AML-193 (cell line): Measurements from ENCODE around the gene USP14.
"Not testable (repeated sequence)": the region's sequence is repeated elsewhere in the genome, so short reads cannot be mapped to it uniquely, and the experiment has no call there.

ENCODE experiments used
- DNase-seq, 2 experiments: peaks; one replicate each; lab custom pipeline; 2025; lab: John Stamatoyannopoulos, UW

The USP14 gene

DNA sequence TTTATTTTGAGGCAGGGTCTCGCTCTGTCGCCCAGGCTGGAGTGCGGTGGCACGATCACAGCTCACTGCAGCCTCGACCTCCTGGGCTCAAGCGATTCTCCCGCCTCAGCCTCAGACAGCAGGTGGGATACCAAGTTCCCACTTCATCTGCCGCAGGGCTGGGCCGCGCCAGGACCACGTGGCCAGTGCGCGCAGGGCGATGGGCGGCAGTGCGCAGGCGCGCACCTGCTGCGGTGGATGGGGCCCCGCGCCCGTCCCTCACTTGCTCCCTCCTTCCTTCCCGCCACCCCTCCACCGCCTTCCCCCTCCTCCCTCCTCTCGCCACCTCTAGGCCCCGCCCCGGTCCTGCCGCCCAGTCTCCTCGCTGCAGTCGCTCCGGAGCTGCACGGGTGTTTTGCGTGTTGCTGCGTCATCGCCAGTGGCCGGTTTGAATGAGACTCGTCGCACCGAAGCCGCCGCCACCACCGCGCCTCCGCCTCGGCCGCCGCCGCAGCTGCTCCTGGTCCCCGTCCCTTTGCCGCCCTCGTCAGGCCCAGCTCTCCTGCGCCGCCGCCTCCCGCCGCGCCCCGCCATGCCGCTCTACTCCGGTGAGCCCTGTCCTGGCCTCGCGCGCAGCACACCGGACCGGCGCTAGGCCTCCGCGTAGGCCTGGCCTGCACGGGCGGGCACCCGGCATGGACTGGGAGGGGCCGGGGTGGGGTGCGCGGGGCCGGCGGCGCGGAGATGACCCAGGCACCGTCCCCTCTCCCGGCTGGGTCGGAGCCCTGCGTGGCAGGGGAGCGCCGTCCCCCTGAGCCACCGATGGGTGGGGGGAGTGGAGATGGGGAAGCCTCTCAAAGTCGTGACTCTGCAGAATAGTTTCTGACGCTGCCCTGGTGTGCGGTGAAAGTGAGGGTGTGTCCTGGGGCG is at the start of gene USP14:
TSS of gene USP14 (plus strand) at position 430 of the 909 bp plus-strand sequence. CDS start at position 572, 142 bp downstream.
- DNase-seq = peak; percentile 90 to 92

DNA sequence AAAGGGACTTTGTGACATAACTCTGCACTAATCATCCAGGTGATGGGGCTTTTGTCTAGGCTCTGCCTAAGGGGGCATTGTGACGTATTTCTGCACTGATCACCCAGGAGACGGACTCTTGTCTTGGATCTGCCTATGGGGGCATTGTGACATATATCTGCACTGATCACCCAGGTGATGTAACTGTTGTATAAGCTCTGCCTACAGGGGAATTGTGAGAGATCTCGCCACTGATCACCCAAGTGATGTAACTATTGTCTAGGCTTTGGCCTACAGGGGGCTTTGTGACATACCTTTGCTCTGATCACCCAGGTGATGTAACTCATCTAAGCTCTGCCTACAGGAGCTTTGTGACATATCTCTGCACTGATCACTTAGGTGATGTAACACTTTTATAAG is 49.7 kb upstream of the USP14 start:
- not testable (repeated sequence) for DNase-seq

GRCh38 chr18:109130-109921 is 49.0 kb upstream of the USP14 start:
- not testable (repeated sequence) for DNase-seq

DNA sequence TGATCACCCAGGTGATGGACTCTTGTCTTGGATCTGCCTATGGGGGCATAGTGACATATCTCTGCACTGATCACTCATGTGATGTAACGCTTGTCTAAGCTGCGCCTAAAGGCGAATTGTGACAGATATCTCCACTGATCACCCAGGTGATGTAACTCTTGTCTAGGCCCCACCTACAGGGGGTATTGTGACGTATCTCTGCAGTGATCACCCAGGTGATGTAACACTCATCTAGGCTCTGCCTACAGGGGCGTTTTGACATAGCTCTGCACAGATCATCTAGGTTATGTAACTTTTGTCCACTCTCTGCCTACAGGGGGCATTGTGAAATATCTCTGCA is 48.5 kb upstream of the USP14 start:
- DNase-seq = not testable (repeated sequence)

DNA sequence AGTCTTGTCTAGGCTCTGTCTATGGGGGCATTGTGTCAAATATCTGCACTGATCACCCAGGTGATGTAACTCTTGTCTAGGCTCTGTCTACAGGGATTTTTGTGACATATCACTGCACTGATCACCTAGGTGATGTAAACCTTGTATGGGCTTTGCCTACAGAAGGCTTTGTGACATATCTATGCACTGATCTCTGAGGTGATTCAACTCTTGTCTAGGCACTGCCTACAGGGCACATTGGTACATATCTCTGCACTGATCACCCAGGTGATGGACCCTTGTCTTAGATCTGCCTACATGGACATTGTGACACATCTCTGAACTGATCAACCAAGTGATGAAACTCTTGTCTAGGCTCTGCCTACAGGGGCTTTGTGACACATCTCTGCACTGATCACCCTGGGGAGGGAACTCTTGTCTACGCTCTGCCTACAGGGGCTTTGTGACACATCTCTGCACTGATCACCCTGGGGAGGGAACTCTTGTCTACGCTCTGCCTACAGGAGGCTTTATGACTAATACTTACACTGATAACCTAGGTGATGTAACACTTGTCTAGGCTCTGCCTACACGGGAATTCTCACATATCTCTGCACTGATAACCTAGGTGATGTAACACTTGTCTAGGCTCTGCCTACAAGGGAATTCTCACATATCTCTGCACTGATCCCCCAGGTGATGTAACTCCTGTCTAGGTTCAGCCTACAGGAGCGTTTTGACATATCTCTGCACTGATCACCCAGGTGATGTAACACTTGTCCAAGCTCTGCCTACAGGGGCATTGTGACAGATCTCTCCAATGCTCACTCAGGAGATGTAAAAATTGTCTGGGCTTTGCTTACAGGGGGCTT is 47.8 kb upstream of the USP14 start:
- not testable (repeated sequence) for DNase-seq

DNA sequence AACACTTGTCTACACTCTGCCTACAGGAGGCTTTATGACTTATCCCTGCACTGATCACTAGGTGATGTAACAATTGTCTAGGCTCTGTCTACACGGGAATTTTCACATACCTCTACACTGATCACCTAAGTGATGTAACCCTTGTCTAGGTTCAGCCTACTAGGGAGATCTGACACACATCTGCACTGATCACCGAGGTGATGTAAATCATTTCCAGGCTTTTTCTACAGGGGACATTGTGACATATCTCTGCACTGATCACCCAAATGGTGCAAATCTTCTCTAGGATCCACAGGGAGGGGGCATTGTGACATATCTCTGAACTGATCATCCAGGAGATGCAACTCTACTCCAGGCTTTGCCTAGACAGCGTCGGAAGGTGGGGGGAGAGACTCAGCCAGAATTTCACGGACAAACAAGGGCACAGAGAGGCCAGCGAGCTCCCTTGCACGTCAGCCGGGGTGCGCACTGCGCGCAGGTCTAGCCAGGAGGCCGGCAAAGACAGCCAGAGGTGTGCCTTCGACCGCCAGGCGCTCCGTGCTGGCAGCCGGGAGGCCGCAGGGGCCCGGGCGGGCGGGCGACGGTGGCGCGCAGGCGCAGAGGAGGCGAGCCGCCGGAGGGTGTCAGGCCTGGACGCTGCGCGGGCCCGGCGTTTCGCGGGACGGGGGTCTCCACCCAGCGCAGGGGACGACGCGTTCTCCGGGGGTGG is 46.9 kb upstream of the USP14 start:
- no peak for DNase-seq

GRCh38 chr18:112015-112733 is 46.2 kb upstream of the USP14 start:
- not testable (repeated sequence) for DNase-seq

GRCh38 chr18:120539-121260 is 37.7 kb upstream of the USP14 start:
- DNase-seq = not testable (repeated sequence)

DNA sequence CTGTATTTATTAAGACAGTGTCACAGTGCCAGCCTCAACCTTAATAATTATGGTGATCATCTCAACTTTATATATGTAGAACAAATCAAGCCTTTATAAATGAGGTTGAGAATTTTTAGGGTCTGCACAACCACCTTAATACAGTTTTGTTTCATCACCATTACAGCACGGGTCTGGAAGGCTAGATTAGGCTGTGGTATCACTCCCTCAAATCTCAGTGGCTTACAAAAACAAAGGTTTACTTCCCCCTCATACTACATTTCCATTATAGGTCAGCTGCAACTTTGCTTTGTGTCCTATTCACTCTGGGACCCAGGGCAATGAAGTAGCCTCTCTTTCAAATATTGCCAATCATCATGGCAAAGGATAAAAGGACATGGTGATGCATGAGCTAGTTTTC is 23.3 kb upstream of the USP14 start:
- no peak for DNase-seq

- no peak for DNase-seq
Measured at GRCh38 chr18:136433-136832, 21.9 kb upstream of the USP14 start.

DNA sequence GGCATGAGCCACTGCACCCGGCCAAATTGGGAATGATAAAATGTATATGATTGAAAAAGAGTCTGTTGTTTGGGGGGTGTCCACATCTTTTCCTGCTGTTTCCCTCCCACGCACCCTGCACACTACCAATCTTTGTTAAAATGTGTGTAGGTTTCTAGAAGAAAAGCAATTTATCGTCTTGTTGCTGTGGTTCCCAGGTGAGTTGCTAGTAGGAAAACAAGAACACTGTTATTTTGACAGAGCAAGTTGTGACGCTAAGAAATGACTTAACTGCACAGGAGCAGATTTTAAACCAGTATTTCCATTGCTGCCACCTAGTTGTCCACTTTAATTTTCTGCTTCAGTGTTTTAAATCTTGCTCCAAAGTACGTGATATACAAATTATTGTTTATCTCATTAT is 21.0 kb upstream of the USP14 start:
- DNase-seq = no peak

DNA sequence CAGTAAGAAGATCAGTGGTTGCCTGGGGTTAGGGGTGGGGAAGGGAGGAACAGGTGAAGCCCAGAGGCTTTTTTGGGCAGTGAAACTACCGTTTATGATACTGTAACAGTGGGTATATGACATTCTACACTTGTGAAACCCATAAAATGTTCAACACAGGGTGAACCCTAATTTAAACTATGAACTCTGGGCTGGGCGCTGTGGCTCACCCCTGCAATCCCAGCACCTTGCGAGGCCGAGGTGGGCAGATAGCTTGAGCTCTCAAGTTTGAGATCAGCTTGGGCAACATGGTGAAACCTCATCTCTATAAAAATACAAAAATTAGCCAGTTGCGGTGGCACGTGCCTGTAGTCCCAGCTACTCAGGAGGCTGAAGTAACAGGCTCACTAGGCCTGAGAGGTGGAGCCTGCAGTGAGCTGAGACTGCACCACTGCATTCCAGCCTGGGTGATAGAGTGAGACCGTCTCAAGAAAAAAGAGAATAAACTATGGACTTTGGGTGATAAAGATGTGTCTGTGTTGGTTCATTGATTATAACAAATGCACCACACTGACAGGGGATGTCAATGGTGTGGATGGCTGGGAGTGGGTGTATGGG is 17.6 kb upstream of the USP14 start:
- DNase-seq = no peak

DNA sequence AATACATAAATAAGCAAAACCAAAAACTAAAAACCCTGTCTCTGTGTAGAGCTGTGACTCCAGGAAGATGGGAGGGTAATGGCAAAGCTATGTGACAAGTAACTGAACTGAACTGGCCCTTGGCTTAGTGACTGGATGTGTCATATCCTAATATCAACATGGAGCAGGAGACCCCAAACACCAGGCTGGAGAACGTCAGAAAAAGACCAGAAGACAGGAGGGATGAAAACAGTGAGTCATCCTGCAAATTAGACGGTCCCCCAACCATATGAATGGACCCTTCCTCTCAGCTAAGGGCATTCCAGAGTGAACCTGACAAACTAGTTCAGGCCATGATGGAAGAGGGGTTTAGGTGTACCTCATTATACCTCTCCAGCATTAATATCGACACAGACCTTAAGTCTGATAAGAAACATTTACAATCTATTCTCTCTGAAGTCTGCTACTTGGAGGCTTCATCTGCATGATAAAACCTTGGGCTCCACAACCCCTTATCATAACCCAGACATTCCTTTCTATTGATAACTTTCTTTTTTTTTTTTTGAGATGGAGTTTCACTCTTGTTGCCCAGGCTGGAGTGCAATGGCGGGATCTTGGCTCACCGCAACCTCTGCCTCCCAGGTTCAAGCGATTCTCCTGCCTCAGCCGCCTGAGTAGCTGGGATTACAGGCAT is 15.6 kb upstream of the USP14 start:
- DNase-seq = not testable (repeated sequence)

- no peak for DNase-seq
Measured at GRCh38 chr18:148841-149240, 9.5 kb upstream of the USP14 start.

- no peak for DNase-seq
Measured at GRCh38 chr18:154151-154550, 4.2 kb upstream of the USP14 start.

DNA sequence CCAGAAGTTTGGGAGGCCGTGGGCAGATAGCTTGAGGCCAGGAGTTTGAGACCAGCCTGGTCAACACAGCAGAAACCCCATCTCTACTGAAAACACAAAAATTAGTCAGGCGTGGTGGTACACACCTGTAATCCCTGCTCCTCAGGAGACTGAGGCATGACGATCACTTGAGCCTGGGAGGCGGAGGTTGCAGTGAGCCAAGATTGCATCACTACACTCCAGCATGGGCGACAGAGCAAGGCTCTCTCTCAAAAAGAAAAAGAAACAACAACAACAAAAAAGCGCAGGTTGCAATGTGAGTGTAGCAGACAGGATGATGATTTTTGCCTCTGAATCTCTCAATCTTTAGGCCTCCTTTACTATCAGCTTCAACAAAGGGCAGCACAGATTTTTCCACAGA is 2.7 kb upstream of the USP14 start:
- no peak for DNase-seq

DNA sequence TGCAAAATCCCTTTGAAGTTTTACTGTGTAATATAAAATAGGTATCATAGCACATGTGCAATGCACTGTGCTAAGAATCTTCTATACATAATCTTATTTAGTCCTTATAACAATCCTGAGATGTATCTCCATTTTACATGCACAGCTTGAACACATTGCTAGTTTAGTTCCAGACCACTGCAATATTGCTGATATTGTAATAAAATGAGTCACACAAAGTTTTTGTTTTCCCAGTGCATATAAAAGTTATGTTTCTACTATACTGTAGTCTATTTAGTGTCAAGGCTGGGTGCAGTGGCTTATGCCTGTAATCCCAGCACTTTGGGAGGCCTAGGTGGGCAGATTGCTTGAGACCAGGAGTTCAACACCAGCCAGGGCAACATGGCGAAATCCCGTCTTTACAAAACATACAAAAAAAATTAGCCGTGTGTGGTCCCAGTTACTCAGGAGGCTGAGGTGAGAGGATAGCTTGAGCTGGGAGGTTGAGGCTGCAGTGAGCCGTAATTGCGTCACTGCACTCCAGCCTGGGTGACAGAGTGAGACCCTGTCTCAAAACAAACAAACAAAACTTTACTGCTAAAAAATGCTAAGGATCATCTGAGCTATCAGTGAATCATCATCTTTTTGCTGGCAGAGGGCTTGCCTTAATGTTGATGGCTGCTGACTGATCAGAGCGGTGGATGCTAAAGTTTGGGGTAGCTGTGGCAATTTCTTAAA is 1.7 kb upstream of the USP14 start:
- DNase-seq = no peak

GRCh38 chr18:159037-159652 is 788 bp downstream of the USP14 start:
- peak in 1 of 2 experiments; percentile 8 for DNase-seq
